Pancreas (tissue), 10 donors: ENCODE data around the gene SLC28A1. TPM values are rescaled to one million over a fixed set of nuclear protein-coding genes. Genes with fewer than 3 reads are reported as not detected.

Experiments
- ATAC-seq, 4 donors: fragments of 200-7000 bp; cut with Tn5 transposase; one replicate each; pipeline versions ENCODE4 v1.8.0 to v1.9.1; 2020; ENCODE audit warnings: mild to moderate bottlenecking in 4 of 4, moderate library complexity in 4 of 4
- DNase-seq, 6 donors: peaks; one replicate each; pipeline ENCODE4 v3.0.0-alpha.2; 2020
- FAIRE-seq: peaks from 2 replicates; lab custom pipeline; 2012; peaks lifted over from hg19 to GRCh38; lab: Jason Lieb, UNC
- H3K27ac ChIP-seq, 4 donors: fragments of 200-600 bp; sonication (generic); 1 replicate in 3 of 4; 2 replicates in 1 of 4; pipeline versions ENCODE4 v1.5.0 to v1.8.0; 2020
- H3K27me3 ChIP-seq, 4 donors: fragments of 200-600 bp; one replicate each; pipeline ENCODE4 v1.8.0; 2021
- H3K36me3 ChIP-seq, 3 donors: fragments of 200-600 bp; sonication (generic) in 1 of 3; one replicate each; pipeline versions ENCODE4 v1.5.0 to v1.8.0; 2020 to 2021
- H3K4me1 ChIP-seq, 3 donors: fragments of 200-600 bp; one replicate each; pipeline ENCODE4 v1.8.0; 2021
- H3K4me3 ChIP-seq, 4 donors: fragments of 200-600 bp; sonication (generic) in 2 of 4; one replicate each; pipeline versions ENCODE4 v1.5.0 to v1.8.0; 2020 to 2021
- H3K9me3 ChIP-seq, 4 donors: fragments of 200-600 bp; one replicate each; pipeline ENCODE4 v1.8.0; 2021
- WGBS, 2 donors: extraction: QIAGEN DNeasy Blood & Tissue Kit; methylation state at CpG; one replicate each; pipeline ENCODE4 v1.1.7; 2013; 5-methylcytosine and 5-hydroxymethylcytosine counted together
- intact Hi-C, 3 donors: fragments of 100-400 bp; cut with DNase I; formaldehyde crosslinking; loops; one replicate each; pipeline versions ENCODE4 v1.11.1 to v1.14.2; 2022
- polyA plus RNA-seq, 2 donors: library from polyadenylated mRNA; stranded (reverse); fragments of 200-250 nt; gene quantifications; one replicate each; pipeline ENCODE4 v1.2.3, GENCODE V29; 2013
- total RNA-seq, 6 donors: library from RNA; stranded (reverse); fragmentation: NEBNext Ultra II Directional in 4 of 6; extraction: Animal tissue kit (Norgen Biotek cat#: 25700) in 4 of 6; gene quantifications; one replicate each; pipeline versions ENCODE4 v1.2.1 to v1.2.4, GENCODE V29; 2021 to 2023
- TF ChIP-seq, protein P1 (sequence below), 4 donors: fragments of 200-600 bp; sonication (generic) in 3 of 4; IDR thresholded peaks; one replicate each; pipeline versions ENCODE4 v1.5.0 to v1.8.0; 2021; ENCODE audit warnings: antibody characterized with exemption in 4 of 4
- donor health status: healthy with polysubstance abuse.
- donor health status: DM: no; HTN: no; CAD: no; lungs with moderate emphysema.
- donor health status: DM: no; HTN: no; CAD: no.
- donor health status: control.
- donor health status: control.
- donor health status: Bipolar disorder and iron deficiency.
- donor health status: DM: yes; HTN: yes; CAD: no.
- donor health status: DM: no; HTN: no; CAD: no.
- donor health status: DM: no; HTN: no; CAD: no.
- donor health status: DM: yes; HTN: yes; CAD: no.

SLC28A1 gene
- total and polyA plus RNA-seq, 8 donors = 0.02 to 0.21 (median 0.11) TPM; not detected in 3

DNA sequence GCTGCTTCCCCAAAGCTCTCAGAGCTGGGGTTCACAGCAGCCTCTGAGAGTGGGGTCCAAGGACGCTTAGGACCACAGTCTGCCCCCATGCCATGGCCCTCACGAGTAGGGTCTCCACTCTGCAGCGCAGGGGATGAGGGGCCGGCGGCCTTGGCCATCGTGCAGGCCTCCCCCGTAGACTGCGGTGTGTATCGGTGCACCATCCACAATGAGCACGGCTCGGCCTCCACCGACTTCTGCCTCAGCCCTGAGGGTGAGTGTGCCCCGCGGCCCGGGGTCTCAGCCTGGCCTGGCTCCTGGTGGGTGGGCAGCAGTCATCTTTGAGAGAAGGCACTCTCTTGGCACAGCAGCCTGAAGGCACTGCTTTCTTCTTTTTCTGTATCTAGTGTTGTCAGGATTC, 24.8 kb upstream of the SLC28A1 start:
- no peaks in the 10 kb centered on the region for H3K9me3 ChIP-seq
- intact Hi-C loops = no loop called here
- no peak for DNase-seq
- no peaks in the 10 kb centered on the region for H3K4me1 ChIP-seq
- H3K36me3 ChIP-seq = peaks cover 0 to 4% (median 0%) of the 10 kb centered on the region in 3 donors
- WGBS, 2 donors = 94% methylated on average over 15 of the region's 15 CpGs
- no peak for ATAC-seq
- TF ChIP-seq, protein P1, sequence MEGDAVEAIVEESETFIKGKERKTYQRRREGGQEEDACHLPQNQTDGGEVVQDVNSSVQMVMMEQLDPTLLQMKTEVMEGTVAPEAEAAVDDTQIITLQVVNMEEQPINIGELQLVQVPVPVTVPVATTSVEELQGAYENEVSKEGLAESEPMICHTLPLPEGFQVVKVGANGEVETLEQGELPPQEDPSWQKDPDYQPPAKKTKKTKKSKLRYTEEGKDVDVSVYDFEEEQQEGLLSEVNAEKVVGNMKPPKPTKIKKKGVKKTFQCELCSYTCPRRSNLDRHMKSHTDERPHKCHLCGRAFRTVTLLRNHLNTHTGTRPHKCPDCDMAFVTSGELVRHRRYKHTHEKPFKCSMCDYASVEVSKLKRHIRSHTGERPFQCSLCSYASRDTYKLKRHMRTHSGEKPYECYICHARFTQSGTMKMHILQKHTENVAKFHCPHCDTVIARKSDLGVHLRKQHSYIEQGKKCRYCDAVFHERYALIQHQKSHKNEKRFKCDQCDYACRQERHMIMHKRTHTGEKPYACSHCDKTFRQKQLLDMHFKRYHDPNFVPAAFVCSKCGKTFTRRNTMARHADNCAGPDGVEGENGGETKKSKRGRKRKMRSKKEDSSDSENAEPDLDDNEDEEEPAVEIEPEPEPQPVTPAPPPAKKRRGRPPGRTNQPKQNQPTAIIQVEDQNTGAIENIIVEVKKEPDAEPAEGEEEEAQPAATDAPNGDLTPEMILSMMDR (IDR thresholded peaks at IDR 0.05) = no peak
- H3K27me3 ChIP-seq = no peaks in the 10 kb centered on the region
- no peak overlapping the region for H3K4me3 ChIP-seq
- no peak for FAIRE-seq
- no peak overlapping the region for H3K27ac ChIP-seq

DNA sequence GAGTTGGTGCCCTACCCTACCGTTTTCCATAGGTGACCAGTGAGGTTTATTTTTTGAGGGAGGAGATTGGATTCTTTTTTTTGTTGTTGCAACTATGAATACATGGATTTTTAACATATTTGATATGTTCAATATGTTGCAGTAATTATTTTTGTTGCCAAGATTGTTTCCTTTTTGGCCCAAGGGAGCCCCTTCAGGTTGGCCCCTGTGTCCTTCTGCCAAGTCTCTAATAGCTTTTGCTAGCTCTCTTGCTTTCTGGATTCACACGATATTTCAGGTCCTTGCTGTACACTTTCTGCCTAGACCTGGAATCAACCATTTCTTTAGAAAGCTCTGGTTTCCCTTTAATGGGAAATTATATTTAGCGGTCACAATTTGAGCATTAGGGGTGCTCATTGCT, 22.7 kb upstream of the SLC28A1 start:
- H3K9me3 ChIP-seq = no peaks in the 10 kb centered on the region
- H3K4me1 ChIP-seq = no peaks in the 10 kb centered on the region
- ATAC-seq = no peak
- 91% methylated on average over 3 of the region's 3 CpGs for WGBS, 2 donors
- no peak for FAIRE-seq
- DNase-seq = no peak
- peaks cover 0 to 4% (median 0%) of the 10 kb centered on the region in 3 donors for H3K36me3 ChIP-seq
- TF ChIP-seq, protein P1 (IDR thresholded peaks at IDR 0.05) = no peak
- H3K4me3 ChIP-seq = no peak overlapping the region
- no peaks in the 10 kb centered on the region for H3K27me3 ChIP-seq
- intact Hi-C loops = no loop called here
- H3K27ac ChIP-seq = no peak overlapping the region

DNA sequence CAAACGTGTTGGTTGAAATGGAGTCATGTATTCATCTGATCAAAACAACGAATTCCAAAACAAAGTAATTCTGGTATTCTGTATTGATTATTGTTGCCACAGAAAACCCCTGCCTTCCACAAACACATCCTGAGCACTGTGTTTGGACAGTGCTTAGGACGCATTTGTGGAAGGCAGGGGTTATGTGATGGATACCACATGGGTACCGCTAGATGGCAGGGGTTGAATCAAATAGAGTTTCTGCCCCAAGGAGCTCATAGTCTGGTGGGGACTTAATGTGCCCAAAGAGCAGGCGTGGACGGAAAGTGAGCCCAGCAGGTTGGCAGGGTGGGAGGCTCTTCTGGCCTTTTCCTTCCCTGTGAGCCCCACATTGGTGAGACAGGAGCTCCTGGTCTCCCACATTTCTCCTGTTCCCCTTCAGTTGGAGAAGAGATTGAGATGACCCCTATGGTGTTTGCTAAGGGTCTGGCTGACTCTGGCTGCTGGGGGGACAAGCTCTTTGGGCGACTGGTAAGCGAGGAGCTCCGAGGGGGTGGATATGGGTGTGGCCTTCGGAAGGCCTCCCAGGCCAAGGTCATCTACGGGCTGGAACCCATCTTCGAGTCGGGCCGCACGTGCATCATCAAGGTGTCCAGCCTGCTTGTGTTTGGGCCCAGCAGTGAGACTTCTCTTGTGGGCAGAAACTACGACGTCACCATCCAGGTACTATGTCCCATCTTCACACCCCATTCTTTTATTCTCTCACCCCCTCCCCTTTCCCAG, 22.1 kb upstream of the SLC28A1 start:
- Histone ChIP-seq H3K36me3 (peaks cover 0 to 4% (median 0%) of the 10 kb centered on the region in 3 donors), H3K9me3 (no peaks in the 10 kb centered on the region), H3K27ac (no peak overlapping the region), H3K4me1 (no peaks in the 10 kb centered on the region), H3K27me3 (no peaks in the 10 kb centered on the region), H3K4me3 (no peak overlapping the region)
- FAIRE-seq (no peak), DNase-seq (no peak), ATAC-seq (no peak)
- WGBS, 2 donors = 91 to 95% methylated on average over 17 of the region's 17 CpGs
- intact Hi-C loops = no loop called here
- TF ChIP-seq, protein P1 (IDR thresholded peaks at IDR 0.05) = no peak

DNA sequence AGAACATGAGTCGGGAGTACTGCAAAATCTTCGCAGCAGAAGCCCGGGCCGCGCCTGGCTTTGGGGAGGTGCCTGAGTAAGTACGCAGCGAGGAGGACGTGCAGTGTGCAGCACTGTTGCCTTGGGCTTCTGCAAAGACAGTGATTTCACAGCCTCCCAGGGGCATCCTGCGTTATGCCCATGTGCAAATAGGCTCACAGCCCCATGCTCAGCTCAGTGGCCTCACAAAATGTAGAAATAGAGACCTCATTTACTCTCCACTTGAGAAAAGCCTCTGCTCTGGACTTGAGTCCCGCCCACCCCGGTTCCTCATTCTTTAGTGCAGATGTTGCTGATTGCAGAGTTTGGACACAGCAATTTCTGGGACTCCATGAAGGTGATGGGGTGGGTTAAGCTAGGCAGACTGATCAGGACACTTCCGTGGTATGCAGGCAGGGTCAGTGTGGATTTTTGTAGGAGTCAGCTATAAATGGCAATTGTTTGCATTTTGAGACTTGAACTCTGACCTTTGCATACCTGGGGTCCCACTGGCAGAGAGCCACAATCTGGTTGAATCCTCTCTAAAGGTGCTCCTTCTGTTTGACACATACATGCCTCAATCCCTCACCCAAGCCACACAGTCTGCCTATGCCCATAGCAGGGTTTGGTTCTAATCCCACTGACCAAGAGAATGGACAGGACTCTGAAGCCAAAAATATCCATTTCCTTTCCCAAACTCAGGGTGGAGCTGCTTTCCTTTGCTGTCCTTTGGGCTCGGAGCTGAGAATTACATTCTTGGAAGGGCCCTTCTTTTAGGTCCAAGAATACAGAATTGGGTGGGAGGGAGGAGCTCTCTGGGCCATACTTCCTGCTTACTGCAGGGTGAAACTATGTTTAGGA, 20.7 kb upstream of the SLC28A1 start:
- Histone ChIP-seq H3K27ac (no peak overlapping the region), H3K4me1 (no peaks in the 10 kb centered on the region), H3K9me3 (no peaks in the 10 kb centered on the region), H3K27me3 (no peaks in the 10 kb centered on the region), H3K4me3 (no peak overlapping the region), H3K36me3 (peaks cover 0 to 4% (median 0%) of the 10 kb centered on the region in 3 donors)
- WGBS, 2 donors = 84 to 85% methylated on average over 13 of the region's 13 CpGs
- DNase-seq (no peak), FAIRE-seq (no peak), ATAC-seq (peak in 1 of 4 donors; percentile 19)
- intact Hi-C loops = no loop called here
- TF ChIP-seq, protein P1 (IDR thresholded peaks at IDR 0.05) = no peak
